ENCODE measurements around the gene CAVIN3.

Gene CAVIN3

GRCh38 chr11:6336293-6336692 is 16.0 kb upstream of the CAVIN3 start:
- no peak for ATAC-seq
- H3K4me1 Mint-ChIP-seq, result no peaks in the 10 kb centered on the region
- no peak overlapping the region for H3K27ac Mint-ChIP-seq
- no peak overlapping the region for H3K4me3 Mint-ChIP-seq
- H3K9me3 Mint-ChIP-seq, result no peaks in the 10 kb centered on the region
- no peaks in the 10 kb centered on the region for H3K36me3 Mint-ChIP-seq
- DNase-seq (ENCODE audit: low spot score in 2 of 2), result no peak

- Mint-ChIP-seq H3K36me3 (no peaks in the 10 kb centered on the region), H3K4me3 (no peak overlapping the region), H3K9me3 (no peaks in the 10 kb centered on the region), H3K27ac (no peak overlapping the region), H3K4me1 (no peaks in the 10 kb centered on the region)
- DNase-seq (ENCODE audit: low spot score in 2 of 2), result no peak
- ATAC-seq, result no peak
Measured at GRCh38 chr11:6334806-6335205, 14.5 kb upstream of the CAVIN3 start.

GRCh38 chr11:6333095-6333494 is 12.8 kb upstream of the CAVIN3 start:
- H3K36me3 Mint-ChIP-seq, result no peaks in the 10 kb centered on the region
- H3K4me1 Mint-ChIP-seq, result no peaks in the 10 kb centered on the region
- no peaks in the 10 kb centered on the region for H3K9me3 Mint-ChIP-seq
- H3K4me3 Mint-ChIP-seq, result no peak overlapping the region
- ATAC-seq (no peak), DNase-seq (ENCODE audit: low spot score in 2 of 2) (no peak)
- H3K27ac Mint-ChIP-seq, result no peak overlapping the region

- Mint-ChIP-seq H3K9me3 (no peaks in the 10 kb centered on the region), H3K36me3 (no peaks in the 10 kb centered on the region), H3K4me1 (no peaks in the 10 kb centered on the region), H3K27ac (no peak overlapping the region), H3K4me3 (no peak overlapping the region)
- DNase-seq (ENCODE audit: low spot score in 2 of 2) (no peak), ATAC-seq (no peak)
Measured at GRCh38 chr11:6332066-6332465, 11.8 kb upstream of the CAVIN3 start.

- H3K4me1 Mint-ChIP-seq, result no peaks in the 10 kb centered on the region
- no peak overlapping the region for H3K4me3 Mint-ChIP-seq
- no peak for DNase-seq (ENCODE audit: low spot score in 2 of 2)
- no peaks in the 10 kb centered on the region for H3K9me3 Mint-ChIP-seq
- H3K27ac Mint-ChIP-seq, result no peak overlapping the region
- no peak for ATAC-seq
- H3K36me3 Mint-ChIP-seq, result no peaks in the 10 kb centered on the region
Measured at GRCh38 chr11:6328321-6328720, 8.0 kb upstream of the CAVIN3 start.

GRCh38 chr11:6327806-6328205 is 7.5 kb upstream of the CAVIN3 start:
- Mint-ChIP-seq H3K4me3 (no peak overlapping the region), H3K4me1 (no peaks in the 10 kb centered on the region), H3K27ac (no peak overlapping the region), H3K9me3 (no peaks in the 10 kb centered on the region), H3K36me3 (no peaks in the 10 kb centered on the region)
- ATAC-seq, result no peak
- DNase-seq (ENCODE audit: low spot score in 2 of 2), result no peak

GRCh38 chr11:6326985-6327384 is 6.7 kb upstream of the CAVIN3 start:
- DNase-seq (ENCODE audit: low spot score in 2 of 2) (no peak), ATAC-seq (no peak)
- Mint-ChIP-seq H3K36me3 (no peaks in the 10 kb centered on the region), H3K4me3 (no peak overlapping the region), H3K27ac (no peak overlapping the region), H3K4me1 (peaks cover 7% of the 10 kb centered on the region), H3K9me3 (no peaks in the 10 kb centered on the region)

GRCh38 chr11:6326303-6326702 is 6.0 kb upstream of the CAVIN3 start:
- Mint-ChIP-seq H3K27ac (no peak overlapping the region), H3K36me3 (peaks cover 5% of the 10 kb centered on the region), H3K4me1 (peaks cover 14% of the 10 kb centered on the region), H3K9me3 (no peaks in the 10 kb centered on the region), H3K4me3 (no peak overlapping the region)
- DNase-seq (ENCODE audit: low spot score in 2 of 2), result no peak
- no peak for ATAC-seq

GRCh38 chr11:6323291-6323905 is 3.1 kb upstream of the CAVIN3 start:
- H3K27ac Mint-ChIP-seq, result no peak overlapping the region
- peaks cover 30% of the 10 kb centered on the region for H3K4me1 Mint-ChIP-seq
- no peak for DNase-seq (ENCODE audit: low spot score in 2 of 2)
- H3K4me3 Mint-ChIP-seq, result no peak overlapping the region
- H3K36me3 Mint-ChIP-seq, result peaks cover 24% of the 10 kb centered on the region
- no peak for ATAC-seq
- H3K9me3 Mint-ChIP-seq, result no peaks in the 10 kb centered on the region

GRCh38 chr11:6321961-6322362 is 1.7 kb upstream of the CAVIN3 start:
- peak; percentile 63 for ATAC-seq

GRCh38 chr11:6321356-6321755 is 1.1 kb upstream of the CAVIN3 start:
- Mint-ChIP-seq H3K4me1 (peaks cover 36% of the 10 kb centered on the region), H3K4me3 (peak overlapping the region; percentile 81), H3K27ac (peak overlapping the region; percentile 96)

More at GRCh38 chr11:6321961-6322362, 1.7 kb upstream of the CAVIN3 start:
- Mint-ChIP-seq H3K36me3 (peaks cover 25% of the 10 kb centered on the region), H3K9me3 (no peaks in the 10 kb centered on the region), H3K4me3 (peak overlapping the region; percentile 81), H3K27ac (peak overlapping the region; percentile 96), H3K4me1 (peaks cover 36% of the 10 kb centered on the region)
- DNase-seq (ENCODE audit: low spot score in 2 of 2), result no peak

GRCh38 chr11:6319704-6320410 is 444 bp downstream of the CAVIN3 start:
- peak overlapping the region; percentile 81 for H3K4me3 Mint-ChIP-seq
- H3K36me3 Mint-ChIP-seq, result peaks cover 25% of the 10 kb centered on the region
- no peaks in the 10 kb centered on the region for H3K9me3 Mint-ChIP-seq
- DNase-seq (ENCODE audit: low spot score in 2 of 2) (peak in 1 of 2 donors; percentile 22), ATAC-seq (peak; percentile 47)
- H3K4me1 Mint-ChIP-seq, result peaks cover 36% of the 10 kb centered on the region
- H3K27ac Mint-ChIP-seq, result peak overlapping the region; percentile 96

More at GRCh38 chr11:6321356-6321755, 1.1 kb upstream of the CAVIN3 start:
- Mint-ChIP-seq H3K9me3 (no peaks in the 10 kb centered on the region), H3K36me3 (peaks cover 25% of the 10 kb centered on the region)
- ATAC-seq, result no peak
- DNase-seq (ENCODE audit: low spot score in 2 of 2), result no peak

- Mint-ChIP-seq H3K27ac (peak overlapping the region; percentile 96), H3K36me3 (peaks cover 25% of the 10 kb centered on the region), H3K4me3 (peak overlapping the region; percentile 81), H3K9me3 (no peaks in the 10 kb centered on the region), H3K4me1 (peaks cover 36% of the 10 kb centered on the region)
- DNase-seq (ENCODE audit: low spot score in 2 of 2), result no peak
- ATAC-seq, result no peak
Measured at GRCh38 chr11:6319001-6319703, 1.1 kb downstream of the CAVIN3 start.

GRCh38 chr11:6318204-6318603 is 2.1 kb downstream of the CAVIN3 start:
- peaks cover 25% of the 10 kb centered on the region for H3K36me3 Mint-ChIP-seq
- DNase-seq (ENCODE audit: low spot score in 2 of 2) (no peak), ATAC-seq (no peak)
- H3K27ac Mint-ChIP-seq, result no peak overlapping the region
- peaks cover 36% of the 10 kb centered on the region for H3K4me1 Mint-ChIP-seq
- no peaks in the 10 kb centered on the region for H3K9me3 Mint-ChIP-seq
- peak overlapping the region; percentile 81 for H3K4me3 Mint-ChIP-seq

- ATAC-seq (peak; percentile 48), DNase-seq (ENCODE audit: low spot score in 2 of 2) (peak in 1 of 2 donors; percentile 57)
- Mint-ChIP-seq H3K27ac (no peak overlapping the region), H3K9me3 (no peaks in the 10 kb centered on the region), H3K36me3 (peaks cover 20% of the 10 kb centered on the region), H3K4me1 (peaks cover 18% of the 10 kb centered on the region), H3K4me3 (no peak overlapping the region)
Measured at GRCh38 chr11:6315811-6316425, 4.4 kb downstream of the CAVIN3 start.

Measured in stimulated activated effector memory CD8-positive, alpha-beta T cell treated with anti-CD3 and anti-CD28 coated beads, Interleukin-12 subunit alpha, Interleukin-12 subunit beta, amount 100 ng/mL, for 72 hours (primary cell).